HG03342 (cell line): Measurements from ENCODE around the gene PPT2.
A peak's percentile ranks its signal among the peaks of the same experiment; 100 is the strongest.
"Not testable (repeated sequence)": the region's sequence is repeated elsewhere in the genome, so short reads cannot be mapped to it uniquely, and the experiment has no call there.

Source experiments
- ATAC-seq: cut with Tn5 transposase; IDR thresholded peaks from one replicate; pipeline ENCODE4 v1.9.1; 2021; ENCODE audit warnings: mild to moderate bottlenecking, moderate library complexity; ENCODE audit not compliant: unreplicated experiment

The PPT2 gene

DNA sequence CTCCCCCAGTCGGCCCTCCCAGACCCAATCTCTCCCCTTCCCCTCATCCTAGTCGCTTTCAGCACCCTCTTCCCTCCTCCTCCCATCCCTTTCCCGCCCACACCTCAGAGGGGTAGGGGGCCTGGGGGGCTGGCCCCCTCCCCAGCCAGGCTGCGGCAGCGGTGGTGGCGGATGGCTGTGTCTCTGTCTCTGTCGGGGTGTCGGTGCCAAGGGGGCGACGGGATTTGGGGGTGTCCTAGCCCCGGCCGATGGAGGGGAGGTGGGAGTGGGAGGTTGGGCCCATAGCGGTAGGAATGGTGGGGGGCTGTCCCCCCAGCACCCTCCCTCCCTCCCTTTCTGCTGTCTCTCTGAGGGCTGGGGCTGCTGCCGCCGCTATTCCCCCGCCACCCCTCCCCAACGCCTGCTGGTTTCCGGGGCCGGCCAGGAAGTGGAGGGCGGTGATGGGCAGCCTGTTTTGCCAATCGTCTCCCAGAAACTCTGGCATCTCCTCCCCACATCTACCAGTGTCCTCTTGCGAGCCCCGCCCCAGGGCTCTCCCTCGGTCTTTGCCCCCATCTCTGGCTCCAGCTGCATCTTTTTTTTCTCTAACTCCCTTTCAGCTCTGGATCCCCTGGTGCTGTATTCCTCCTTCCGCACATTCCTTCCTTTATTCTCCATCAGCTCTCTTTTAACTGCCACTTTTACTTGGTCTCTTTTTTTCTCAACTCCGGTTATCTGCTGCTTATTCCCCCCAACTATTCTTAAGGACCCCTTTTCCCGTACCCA, 22.0 kb downstream of the PPT2 start, which contains the start of gene AGPAT1:
AGPAT1 (minus strand) TSS at position 374 of the 765 bp plus-strand sequence. CDS start 4,588 bp downstream, outside the sequence.
- peak; percentile 42 for ATAC-seq

DNA sequence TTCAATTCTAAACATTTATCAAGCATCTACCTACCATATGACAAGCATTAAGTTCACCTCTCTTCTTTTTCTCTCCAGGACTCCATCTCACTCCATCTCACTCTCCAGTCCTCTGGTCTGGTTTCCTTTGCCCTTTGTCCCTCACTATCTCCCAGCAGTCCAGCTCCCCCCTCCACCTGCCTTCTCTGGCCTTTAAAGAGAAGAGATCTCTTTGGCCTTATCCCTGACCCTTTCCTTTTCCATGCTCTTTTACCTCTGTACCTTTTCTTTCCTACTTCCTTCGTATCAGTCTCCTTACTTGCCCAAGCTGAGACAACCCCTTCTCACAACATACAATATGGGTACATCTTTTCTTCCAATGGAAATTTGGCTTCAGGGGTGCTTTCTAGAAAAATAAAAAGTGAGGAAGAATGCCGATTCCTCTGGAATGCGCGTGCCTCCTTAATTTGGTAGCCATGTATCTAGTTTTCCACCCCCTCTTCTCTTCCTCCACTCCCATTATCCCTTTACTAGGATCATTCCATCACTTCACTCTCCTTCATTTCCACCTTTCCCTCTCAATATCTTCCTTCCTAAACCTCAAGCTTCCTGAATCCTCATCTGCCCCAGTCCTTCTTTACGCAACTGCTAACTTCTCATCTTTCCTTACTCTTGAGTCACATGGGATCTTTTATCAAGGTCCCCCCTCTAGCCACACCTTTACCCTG, 22.7 kb downstream of the PPT2 start:
- no peak for ATAC-seq

- ATAC-seq: no peak
Measured at GRCh38 chr6:32177183-32177787, 23.3 kb downstream of the PPT2 start.

- ATAC-seq: peak; percentile 70
Measured at GRCh38 chr6:32177788-32178546, 24.0 kb downstream of the PPT2 start, which contains the start of gene RNF5. Gene RNF5, plus strand, starts transcription at chr6:32178405. Its CDS starts 107 bp downstream, at chr6:32178512.

DNA sequence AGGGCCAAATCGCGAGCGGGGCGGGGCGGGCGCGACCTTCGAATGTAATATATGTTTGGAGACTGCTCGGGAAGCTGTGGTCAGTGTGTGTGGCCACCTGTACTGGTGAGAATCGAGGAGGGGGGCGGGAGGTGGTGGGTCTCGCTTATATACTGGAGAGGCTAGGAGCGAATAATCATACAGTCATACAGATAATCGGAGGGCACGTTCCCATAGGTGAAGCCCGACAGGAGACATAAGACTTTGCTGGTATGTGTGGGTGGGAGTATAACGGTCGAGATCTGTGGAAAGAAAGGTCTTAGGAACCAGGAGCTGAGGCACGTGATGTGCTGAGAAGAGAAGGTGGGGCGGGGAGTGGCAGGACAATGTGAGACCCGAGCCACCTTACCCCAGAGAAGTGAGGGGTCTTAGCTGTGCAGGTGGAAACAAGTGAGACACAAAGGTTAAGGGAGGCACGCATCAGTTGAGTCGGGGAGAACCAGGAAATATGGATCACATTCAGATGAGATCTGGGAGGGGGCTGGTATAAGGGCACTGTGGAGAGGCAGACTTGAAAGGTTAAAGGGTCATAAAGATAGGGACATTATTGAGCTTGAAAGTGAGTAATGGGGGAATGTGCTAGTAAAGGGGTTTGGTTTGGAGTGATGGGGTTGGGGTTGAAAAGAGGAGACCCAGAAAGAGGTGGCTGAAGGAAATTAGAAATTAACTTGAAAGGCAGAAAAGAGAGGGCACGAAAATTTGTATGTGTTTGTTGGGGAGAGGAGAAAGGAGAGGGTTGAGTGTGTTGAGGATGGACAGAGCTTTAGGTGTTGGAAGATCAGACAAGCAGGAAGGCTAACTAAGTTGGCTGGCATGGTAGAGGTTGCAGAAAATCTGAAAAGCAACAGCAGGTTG, 24.9 kb downstream of the PPT2 start:
- no peak for ATAC-seq

- no peak for ATAC-seq
Measured at GRCh38 chr6:32179766-32180405, 25.9 kb downstream of the PPT2 start.

- no peak for ATAC-seq
Measured at GRCh38 chr6:32181148-32181702, 27.3 kb downstream of the PPT2 start.

DNA sequence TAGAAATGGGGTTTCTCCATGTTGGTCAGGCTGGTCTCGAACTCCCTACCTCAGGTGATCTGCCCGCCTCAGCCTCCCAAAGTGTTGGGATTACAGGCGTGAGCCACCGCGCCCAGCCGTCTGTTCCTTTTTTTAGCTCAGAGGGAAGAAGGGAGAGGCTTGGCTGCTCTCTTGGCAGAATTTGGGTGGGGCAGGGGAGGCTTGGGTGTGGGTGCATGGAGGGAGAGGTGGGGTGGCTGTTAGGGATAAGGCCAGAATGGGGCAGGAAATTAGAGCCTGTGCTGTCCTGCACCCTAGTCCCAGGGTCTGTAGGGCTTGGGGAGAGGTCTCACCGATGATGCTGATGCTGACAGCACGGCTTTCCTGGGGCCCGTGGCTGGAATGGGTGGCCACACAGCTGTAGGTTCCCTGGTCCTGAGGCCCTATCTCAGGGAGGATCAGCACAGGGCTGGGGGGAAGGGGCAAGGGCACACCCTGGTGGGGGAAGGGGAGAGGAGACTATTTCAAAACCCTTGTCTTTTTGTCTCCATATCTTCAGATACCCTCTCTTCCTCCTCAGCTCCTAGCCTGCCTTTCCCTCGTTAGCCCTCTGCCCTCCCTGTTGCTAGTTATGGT, 28.1 kb downstream of the PPT2 start:
- no peak for ATAC-seq

- ATAC-seq: no peak
Measured at GRCh38 chr6:32182555-32182981, 28.6 kb downstream of the PPT2 start.

DNA sequence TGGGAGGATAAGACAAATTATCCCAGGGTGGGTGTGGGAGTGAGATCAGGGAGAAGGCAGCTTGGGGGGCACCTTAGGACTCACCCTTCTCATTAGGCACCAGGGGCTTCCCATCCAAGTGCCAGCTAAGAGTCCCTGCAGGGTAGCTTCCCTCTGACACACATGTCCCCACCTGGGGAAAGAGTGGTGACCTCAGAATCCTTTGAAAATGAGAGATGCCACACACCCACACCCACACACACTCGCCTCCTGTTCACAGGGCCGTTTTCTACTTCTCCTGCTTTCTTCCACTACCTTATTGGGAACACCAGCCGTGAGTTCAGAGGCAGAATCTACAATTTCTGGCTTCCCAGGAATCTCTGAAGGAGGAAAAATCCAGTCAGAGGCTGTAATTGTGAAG, 29.1 kb downstream of the PPT2 start:
- ATAC-seq: no peak

GRCh38 chr6:32183483-32184083, 29.6 kb downstream of the PPT2 start:
- ATAC-seq: no peak

GRCh38 chr6:32184084-32184640, 30.2 kb downstream of the PPT2 start, which contains the start of gene AGER:
Gene AGER, minus strand, starts transcription at chr6:32184253. Its CDS starts 31 bp downstream, at chr6:32184222.
- no peak for ATAC-seq

DNA sequence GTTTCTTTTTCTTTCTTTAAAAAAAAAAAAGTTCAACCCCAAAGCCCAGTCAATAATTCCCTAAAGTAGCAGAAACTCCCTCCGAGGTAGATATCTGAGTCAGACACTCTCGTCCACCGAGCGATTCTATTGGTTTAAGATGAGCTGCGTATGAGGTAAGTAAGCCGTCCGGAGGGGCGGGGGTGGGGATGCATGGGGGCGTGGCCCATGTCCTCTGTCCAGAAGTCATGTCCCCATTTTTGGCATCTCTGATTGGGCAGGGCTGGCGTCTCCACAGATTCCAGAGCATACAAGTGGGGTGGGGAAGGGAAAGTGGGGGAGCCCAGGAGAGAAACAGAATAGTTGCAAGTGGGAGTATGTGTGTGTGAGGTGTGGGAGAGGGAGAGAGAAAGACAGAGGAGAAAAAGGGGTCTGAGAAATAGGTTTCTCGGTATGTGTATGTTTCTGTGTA, 31.8 kb downstream of the PPT2 start:
- ATAC-seq: not testable (repeated sequence)

- not testable (repeated sequence) for ATAC-seq
Measured at GRCh38 chr6:32186151-32186840, 32.4 kb downstream of the PPT2 start.

- ATAC-seq: no peak
Measured at GRCh38 chr6:32187009-32187709, 33.2 kb downstream of the PPT2 start.

DNA sequence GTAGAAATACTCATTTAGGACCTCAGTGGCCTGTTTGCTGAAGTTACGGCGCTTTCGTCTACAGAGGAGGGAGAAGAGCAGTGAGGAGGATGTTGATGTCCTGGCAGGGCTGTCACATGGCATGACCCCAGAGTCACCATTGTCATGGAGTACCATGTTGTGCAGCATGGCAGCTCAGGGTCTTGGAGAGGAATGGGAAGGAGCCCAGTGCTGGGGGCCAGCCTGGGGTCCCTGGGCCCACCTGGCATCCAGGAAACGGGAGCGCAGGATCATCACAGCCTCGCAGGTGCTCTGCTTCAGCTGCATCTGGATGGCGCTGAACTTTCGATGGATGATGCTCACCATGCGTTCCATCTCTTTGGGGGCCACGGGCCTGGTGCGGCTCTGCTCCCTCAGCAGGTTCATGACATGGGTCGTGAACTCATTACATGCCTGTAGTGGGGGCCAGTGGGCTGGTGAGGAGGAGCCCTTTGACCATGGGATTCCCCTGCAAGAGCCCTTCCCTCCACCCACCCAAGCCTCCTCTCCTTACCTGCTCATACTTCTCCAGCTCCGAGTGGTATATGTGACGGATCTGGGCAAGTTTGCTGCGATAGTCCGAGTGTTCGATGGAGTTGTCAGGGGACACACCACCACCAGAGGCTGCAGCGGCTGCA, 33.9 kb downstream of the PPT2 start:
- ATAC-seq: not testable (repeated sequence)
